Renal cortical epithelial cell (primary cell): ENCODE measurements around the gene TFR2. TPM values are rescaled to one million over a fixed set of nuclear protein-coding genes. Genes with fewer than 3 reads are reported as not detected.

ENCODE experiments used
- DNase-seq: peaks from one replicate; pipeline ENCODE4 v3.0.0-alpha.2; 2011; ENCODE audit warnings: low read depth
- total RNA-seq: library from RNA; depleted of rRNA; stranded (reverse); fragments of >200 nt; gene quantifications from 2 replicates; pipeline ENCODE4 v1.2.3, GENCODE V29; 2014

Gene TFR2
- total RNA-seq, 1 donor from 2014 or later, result 0.35 TPM

- no peak for DNase-seq
Measured at GRCh38 chr7:100612730-100613390, 28.5 kb downstream of the TFR2 start.

GRCh38 chr7:100611983-100612729 is 29.2 kb downstream of the TFR2 start, which contains the start of gene MOSPD3:
Gene MOSPD3, plus strand, starts transcription at chr7:100612540. Its CDS starts 252 bp downstream, at chr7:100612792.
- peak; percentile 99 for DNase-seq

- no peak for DNase-seq
Measured at GRCh38 chr7:100609958-100610357, 31.4 kb downstream of the TFR2 start.

GRCh38 chr7:100607111-100607510 is 34.2 kb downstream of the TFR2 start:
- no peak for DNase-seq

- no peak for DNase-seq
Measured at GRCh38 chr7:100606313-100606712, 35.0 kb downstream of the TFR2 start.

GRCh38 chr7:100604976-100605911 is 36.1 kb downstream of the TFR2 start:
- no peak for DNase-seq

- no peak for DNase-seq
Measured at GRCh38 chr7:100604028-100604975, 37.0 kb downstream of the TFR2 start.

- DNase-seq, result no peak
Measured at GRCh38 chr7:100603726-100604027, 37.7 kb downstream of the TFR2 start.

- no peak for DNase-seq
Measured at GRCh38 chr7:100602889-100603725, 38.2 kb downstream of the TFR2 start.

- no peak for DNase-seq
Measured at GRCh38 chr7:100600730-100601038, 40.7 kb downstream of the TFR2 start.

GRCh38 chr7:100599911-100600729 is 41.2 kb downstream of the TFR2 start:
- no peak for DNase-seq

GRCh38 chr7:100598425-100598824 is 42.9 kb downstream of the TFR2 start:
- DNase-seq, result no peak

- DNase-seq, result no peak
Measured at GRCh38 chr7:100595188-100595587, 46.2 kb downstream of the TFR2 start.

- no peak for DNase-seq
Measured at GRCh38 chr7:100591596-100591995, 49.8 kb downstream of the TFR2 start.

- no peak for DNase-seq
Measured at GRCh38 chr7:100590077-100590737, 51.1 kb downstream of the TFR2 start.

GRCh38 chr7:100589341-100589947 is 51.9 kb downstream of the TFR2 start:
- DNase-seq, result no peak

GRCh38 chr7:100588438-100588837 is 52.9 kb downstream of the TFR2 start:
- no peak for DNase-seq

- DNase-seq, result peak; percentile 99
Measured at GRCh38 chr7:100586266-100587025, 54.9 kb downstream of the TFR2 start, which contains the start of gene FBXO24. Gene FBXO24, plus strand, starts transcription at chr7:100586328. Its CDS starts 298 bp downstream, at chr7:100586626.
